GM21529 (cell line): ENCODE results near the gene TXNDC16.
"Not testable (repeated sequence)": the region's sequence is repeated elsewhere in the genome, so short reads cannot be mapped to it uniquely, and the experiment has no call there.

Experiments used
- ATAC-seq: cut with Tn5 transposase; IDR thresholded peaks from one replicate; pipeline ENCODE4 v1.9.1; 2021; ENCODE audit not compliant: unreplicated experiment

The TXNDC16 gene

DNA sequence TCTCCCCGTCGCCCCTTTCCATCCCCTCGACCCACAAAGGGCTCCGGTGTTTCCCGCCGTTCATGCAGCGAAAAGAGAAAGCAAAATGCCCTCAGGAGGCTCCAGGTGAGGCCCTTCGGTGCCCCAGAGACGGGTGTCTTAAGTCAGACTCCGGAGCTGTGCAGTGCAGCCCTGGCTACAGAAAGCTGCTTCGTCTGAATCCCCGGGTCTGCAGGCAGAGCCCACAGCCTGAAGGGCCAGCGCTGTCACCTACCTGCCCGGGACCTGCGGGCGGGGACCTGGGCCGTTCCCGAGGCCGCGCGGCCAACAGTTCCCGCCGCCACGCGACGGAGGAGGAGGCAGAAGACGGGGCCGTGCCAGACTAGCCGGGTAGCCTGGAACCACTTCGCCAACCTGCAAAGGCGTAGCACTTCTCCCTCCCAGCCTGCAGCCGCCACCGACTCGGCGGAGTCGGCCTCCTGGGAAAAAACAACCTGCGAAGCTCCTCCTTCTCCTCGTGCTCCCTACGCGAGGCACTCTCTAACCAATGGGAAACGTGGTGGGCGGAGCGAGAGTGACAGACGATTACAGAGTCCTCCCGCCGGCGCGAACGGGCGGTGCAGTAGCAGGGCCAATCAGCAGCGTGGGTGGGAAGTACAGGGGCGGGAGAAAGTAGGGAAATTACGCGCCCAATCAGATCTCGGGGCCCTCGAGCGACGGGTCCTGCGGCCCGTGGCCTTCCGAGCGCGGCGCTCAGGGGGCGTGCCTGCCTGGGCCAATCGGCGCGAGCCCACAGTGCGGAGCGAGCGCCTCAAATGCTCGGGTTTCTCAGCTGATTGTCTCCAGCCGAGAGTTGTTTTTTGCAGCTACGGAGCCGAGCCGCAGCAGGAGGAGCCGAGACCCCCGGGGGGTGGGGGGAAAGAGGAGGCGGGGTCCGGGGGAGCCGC is at the start of gene TXNDC16, which contains the start of gene GPR137C:
Gene TXNDC16, minus strand, starts transcription at position 443 of the 926 bp plus-strand sequence. CDS start 8,948 bp downstream, outside the sequence.
Gene GPR137C, plus strand, starts transcription at position 774 of the 926 bp plus-strand sequence. CDS start 312 bp downstream, outside the sequence.
- ATAC-seq: peak; percentile 95

GRCh38 chr14:52599974-52600373 is 47.7 kb upstream of the TXNDC16 start:
- no peak for ATAC-seq

DNA sequence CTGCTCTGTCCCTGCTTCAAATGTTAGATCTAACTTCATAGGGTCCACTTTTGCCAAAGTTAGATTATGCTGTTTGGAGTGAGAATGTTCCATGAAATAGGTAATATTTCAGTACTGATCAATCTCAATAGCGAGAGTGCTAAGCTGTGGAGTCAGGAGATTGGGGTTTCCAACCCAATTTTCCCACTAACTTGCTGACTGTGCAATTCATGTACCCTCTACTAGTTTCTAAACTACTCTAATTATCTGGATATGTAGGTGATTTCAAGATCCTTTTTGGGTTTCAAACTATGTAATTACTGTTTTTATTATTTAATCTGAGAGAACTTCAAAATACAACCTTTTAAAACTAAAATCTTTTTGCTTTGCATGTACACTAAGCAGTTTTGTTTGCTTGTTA is 46.3 kb upstream of the TXNDC16 start:
- ATAC-seq: no peak

- no peak for ATAC-seq
Measured at GRCh38 chr14:52596861-52597260, 44.6 kb upstream of the TXNDC16 start.

GRCh38 chr14:52596320-52596719 is 44.0 kb upstream of the TXNDC16 start:
- ATAC-seq: no peak

DNA sequence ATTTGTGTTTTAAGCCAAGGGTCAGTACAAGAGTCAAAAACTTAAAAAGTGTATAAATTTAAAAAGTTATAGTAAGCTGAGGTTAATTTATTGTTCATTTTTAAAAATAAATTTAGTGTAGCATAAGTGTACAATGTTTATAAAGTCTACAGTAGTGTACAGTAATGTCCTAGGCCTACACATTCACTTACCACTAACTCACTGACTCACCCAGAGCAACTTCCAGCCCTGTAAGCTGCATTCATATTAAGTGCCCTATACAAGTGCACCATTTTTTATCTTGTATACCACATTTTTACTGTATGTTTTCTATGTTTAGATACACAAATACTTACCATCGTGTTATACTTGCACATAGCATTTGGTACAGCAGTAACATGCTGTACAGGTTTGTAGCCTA is 38.0 kb upstream of the TXNDC16 start:
- no peak for ATAC-seq

DNA sequence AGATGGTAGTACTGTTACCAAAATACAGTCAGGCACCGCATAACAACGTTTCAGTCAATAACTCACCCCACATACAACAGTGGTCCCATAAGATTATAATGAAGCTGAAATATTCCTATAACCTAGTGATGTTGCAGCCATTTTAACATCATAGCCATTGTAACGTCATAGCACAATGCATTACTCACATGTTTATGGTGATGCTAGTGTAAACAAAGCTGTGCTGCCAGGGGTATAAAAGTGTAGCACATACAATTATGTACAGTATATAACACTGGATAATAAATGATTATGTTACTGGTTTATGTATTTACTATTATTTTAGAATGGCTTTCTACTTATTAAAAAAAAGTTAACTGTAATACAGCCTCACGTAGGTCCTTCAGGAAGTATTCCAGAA is 37.3 kb upstream of the TXNDC16 start:
- no peak for ATAC-seq

- no peak for ATAC-seq
Measured at GRCh38 chr14:52583544-52583943, 31.2 kb upstream of the TXNDC16 start.

- ATAC-seq: no peak
Measured at GRCh38 chr14:52575858-52576257, 23.6 kb upstream of the TXNDC16 start.

DNA sequence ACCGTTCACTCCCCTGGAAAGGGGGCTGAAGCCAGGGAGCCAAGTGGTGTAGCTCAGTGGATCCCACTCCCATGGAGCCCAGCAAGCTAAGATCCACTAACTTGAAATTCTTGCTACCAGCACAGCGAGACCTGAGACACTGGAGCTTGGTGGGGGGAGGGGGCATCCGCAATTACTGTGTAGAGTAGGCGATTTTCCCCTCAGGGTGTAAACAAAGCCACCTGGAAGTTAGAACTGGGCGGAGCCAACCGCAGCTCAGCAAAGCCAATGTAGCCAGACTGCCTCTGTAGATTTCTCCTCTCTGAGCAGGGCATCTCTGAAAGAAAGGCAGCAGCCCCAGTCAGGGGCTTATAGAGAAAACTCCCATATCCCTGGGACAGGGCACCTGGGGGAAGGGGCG is 16.1 kb upstream of the TXNDC16 start:
- not testable (repeated sequence) for ATAC-seq

DNA sequence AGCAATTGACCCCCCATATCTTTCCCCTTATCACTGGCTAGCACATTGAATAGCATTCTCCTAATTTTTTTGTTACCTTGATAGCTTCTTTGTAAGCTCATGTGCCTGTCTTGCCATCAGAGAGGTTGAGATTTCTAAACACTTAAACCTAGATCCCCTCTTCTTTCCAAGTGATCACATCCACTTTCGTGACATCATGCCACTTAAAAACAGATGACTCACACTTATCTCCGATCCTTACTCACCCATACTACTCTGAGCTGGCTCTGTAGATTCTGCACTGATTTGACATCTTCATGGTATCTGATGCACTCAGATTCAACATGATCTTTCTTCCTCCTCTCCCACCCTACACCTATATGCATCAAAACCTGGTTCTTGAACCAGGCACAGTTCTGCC is 10.8 kb upstream of the TXNDC16 start:
- no peak for ATAC-seq

DNA sequence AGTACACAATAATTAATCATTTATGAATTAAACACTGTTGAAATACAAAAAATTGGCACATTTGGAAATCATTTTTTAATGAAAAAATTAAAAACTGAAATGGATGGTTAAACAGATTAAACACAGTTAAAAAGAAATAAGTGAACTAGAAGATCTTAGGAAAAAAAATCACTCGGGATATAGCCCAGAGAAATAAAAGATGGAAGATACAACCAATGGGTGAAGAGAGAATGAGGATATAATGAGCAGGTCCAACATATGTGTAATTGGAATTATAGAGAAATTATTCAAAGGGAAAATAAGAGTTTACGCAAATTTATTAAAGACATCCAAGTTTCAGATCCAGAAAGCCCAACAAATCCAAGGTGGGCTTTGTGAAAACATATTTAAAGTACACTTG is 6.4 kb upstream of the TXNDC16 start:
- ATAC-seq: no peak

DNA sequence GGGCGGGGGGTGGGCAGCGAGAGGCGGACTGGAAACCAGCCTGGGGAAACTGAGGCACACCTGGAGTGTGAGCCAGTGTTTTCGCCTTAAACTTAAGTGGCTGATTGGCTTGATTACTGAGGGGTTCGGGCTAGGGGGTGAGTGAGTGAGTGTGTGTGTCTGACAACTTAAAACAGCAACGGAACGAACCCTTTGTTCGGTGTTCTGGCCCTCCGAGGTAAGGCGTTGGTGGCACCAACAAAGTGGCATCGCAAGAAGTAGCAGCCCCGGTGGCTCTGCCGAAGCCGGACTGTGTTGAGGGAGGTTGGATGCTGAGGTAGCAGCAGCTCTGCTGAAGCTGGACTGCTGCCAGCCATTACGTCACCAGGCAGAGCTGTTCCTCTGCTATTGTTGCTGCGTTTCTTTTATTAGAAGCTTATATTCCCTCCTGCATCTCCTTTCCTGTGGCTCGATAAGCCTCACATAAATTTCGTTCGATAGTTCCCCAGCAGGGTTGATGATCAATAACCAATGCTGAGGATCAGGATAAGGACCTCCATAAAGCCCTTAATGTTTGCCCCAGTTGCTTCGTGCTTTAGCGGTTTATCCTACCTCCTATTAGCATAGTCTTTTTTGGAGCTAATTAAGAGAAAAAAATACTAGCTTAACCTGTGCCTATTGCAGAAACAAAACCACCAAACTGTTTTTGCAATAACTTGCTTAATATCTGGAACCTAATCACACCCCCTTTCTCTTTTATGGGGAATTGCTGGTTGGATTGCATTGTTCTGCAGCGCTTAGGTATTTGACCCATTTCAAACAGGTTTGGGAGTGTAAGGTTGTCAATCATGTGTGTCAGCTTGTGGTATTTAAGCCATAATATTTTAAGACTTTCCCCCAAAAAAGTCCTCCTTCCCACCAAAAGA is 1.6 kb upstream of the TXNDC16 start:
- ATAC-seq: no peak

DNA sequence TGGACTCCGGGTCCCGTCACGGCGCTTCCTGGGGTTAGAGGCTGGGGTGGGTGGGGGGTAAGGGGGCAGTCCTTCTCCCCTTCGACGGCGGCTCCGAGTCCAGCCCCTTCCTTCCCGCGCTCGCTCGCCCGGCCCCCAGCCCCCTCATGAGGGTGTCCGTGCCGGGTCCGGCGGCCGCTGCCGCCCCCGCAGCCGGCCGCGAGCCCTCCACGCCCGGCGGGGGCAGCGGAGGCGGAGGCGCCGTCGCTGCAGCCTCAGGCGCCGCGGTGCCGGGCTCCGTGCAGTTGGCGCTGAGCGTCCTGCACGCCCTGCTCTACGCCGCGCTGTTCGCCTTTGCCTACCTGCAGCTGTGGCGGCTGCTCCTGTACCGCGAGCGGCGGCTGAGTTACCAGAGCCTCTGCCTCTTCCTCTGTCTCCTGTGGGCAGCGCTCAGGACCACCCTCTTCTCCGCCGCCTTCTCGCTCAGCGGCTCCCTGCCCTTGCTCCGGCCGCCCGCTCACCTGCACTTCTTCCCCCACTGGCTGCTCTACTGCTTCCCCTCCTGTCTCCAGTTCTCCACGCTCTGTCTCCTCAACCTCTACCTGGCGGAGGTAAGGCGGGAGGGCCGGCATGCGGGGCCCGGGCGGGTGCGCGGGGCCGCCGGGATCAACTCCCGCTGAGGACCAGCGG is 831 bp upstream of the TXNDC16 start:
- ATAC-seq: peak; percentile 23

GRCh38 chr14:52551696-52552062 is 626 bp downstream of the TXNDC16 start:
- no peak for ATAC-seq

DNA sequence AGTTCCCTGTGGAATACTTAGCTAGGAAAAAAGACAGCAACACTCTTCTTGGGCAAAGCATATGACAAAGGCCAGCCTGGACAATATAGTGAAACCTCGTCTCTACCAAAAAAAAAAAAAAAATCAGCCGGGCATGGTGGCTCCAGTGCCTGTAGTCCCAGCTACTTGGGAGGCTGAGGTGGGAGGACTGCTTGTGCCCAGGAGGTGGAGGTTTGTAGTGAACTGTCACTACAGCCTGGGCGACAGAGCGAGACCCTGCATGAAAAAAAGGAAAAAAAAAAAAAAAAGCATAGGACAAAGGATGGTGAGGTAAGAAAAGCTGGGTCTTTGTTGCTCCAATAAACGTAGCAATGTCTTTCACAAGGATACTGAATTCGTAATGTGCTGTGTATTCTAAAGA is 1.1 kb downstream of the TXNDC16 start:
- no peak for ATAC-seq

- no peak for ATAC-seq
Measured at GRCh38 chr14:52550661-52551060, 1.6 kb downstream of the TXNDC16 start.

DNA sequence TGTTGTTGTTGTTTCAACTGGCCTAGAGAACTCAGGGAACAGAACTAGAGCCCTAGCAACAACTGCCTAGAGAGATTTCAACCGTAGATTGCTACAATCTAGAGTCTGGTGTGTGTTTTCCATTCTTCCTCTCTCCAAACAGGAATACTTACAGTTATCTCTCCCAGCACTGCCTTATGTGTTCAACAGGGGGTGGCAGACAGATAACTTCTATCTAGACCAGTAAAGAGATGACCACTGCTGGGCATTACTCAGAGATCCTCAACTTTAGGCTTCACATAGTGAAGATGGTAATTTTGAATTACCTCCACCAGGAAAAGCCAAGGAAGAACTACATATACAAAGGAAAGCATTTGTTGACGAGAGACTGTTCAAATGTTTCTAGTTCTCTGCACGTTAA is 4.8 kb downstream of the TXNDC16 start:
- ATAC-seq: no peak

DNA sequence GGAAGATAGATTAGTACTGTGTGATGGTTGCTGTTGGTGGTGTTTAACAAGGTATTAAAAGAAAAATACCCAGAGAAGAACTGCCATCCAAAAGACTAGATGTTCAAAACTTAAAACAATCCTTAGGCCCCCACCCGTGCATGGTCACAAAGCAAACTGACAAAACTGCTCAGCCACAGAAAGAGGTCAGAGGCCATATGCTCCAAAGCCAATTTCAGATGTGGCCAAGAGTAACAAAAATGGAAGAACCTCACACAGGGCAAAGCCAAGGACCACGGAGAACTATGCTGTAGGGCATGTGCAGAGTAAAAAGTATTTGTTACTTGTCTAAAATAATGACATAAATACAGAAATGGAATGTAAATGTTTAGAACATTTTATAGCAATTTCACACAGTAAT is 5.3 kb downstream of the TXNDC16 start:
- ATAC-seq: no peak

GRCh38 chr14:52546318-52546670 is 6.0 kb downstream of the TXNDC16 start:
- ATAC-seq: no peak
